Measurements from ENCODE around the gene ATG16L1.

The ATG16L1 gene

DNA sequence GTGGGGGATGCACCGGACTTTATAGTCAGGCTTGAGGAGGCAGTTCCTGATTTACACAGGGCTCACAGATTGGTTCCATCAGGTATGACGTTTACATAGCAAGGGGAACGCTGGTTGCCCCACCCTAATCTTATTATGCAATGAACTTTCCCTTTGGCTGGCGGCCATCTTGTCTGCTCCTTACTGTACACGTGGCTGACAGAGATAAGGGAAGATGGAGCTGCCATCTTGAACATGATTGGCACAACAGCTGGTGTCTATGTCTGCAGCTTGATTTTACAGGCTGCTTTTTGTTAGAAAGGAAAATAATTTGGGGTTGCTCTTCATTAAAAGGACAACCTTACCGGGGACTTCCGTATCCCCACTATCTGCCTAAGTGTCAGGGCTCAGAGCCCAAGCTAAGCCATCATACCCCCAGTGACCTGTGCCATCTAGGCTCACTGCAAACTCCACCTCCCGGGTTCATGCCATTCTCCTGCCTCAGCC is 33.5 kb upstream of the ATG16L1 start:
- peak; percentile 22 for DNase-seq (ENCODE audit: low read depth)
- TF ChIP-seq, protein P1, sequence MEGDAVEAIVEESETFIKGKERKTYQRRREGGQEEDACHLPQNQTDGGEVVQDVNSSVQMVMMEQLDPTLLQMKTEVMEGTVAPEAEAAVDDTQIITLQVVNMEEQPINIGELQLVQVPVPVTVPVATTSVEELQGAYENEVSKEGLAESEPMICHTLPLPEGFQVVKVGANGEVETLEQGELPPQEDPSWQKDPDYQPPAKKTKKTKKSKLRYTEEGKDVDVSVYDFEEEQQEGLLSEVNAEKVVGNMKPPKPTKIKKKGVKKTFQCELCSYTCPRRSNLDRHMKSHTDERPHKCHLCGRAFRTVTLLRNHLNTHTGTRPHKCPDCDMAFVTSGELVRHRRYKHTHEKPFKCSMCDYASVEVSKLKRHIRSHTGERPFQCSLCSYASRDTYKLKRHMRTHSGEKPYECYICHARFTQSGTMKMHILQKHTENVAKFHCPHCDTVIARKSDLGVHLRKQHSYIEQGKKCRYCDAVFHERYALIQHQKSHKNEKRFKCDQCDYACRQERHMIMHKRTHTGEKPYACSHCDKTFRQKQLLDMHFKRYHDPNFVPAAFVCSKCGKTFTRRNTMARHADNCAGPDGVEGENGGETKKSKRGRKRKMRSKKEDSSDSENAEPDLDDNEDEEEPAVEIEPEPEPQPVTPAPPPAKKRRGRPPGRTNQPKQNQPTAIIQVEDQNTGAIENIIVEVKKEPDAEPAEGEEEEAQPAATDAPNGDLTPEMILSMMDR (conservative IDR thresholded peaks at IDR 0.05; ENCODE audit: control insufficient read depth, insufficient read depth, low read depth, low read length) = no peak
- no peak overlapping the region for H3K4me3 ChIP-seq (ENCODE audit: control insufficient read depth, low read depth, low read length)

DNA sequence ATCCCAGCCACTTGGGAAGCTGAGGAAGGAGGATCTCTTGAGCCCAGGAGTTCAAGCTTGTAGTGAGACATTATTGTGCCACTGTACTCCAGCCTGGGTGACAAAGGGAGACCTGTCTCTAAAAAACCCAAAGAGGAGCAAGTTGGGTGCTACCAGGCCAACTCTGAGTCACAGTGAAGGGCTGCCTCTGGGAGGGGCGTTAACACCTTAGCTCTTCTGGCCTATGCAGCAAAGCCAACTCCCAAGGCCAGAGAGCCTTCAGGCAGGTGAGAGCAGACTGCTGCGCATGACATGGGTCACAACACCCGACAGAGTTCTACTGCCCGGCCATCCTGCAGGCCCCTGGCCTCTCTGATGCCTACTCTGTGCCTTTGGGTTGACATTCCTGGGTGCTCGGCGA is 32.6 kb upstream of the ATG16L1 start:
- no peak overlapping the region for H3K4me3 ChIP-seq (ENCODE audit: control insufficient read depth, low read depth, low read length)
- no peak for DNase-seq (ENCODE audit: low read depth)
- TF ChIP-seq, protein P1 (conservative IDR thresholded peaks at IDR 0.05; ENCODE audit: control insufficient read depth, insufficient read depth, low read depth, low read length) = no peak

DNA sequence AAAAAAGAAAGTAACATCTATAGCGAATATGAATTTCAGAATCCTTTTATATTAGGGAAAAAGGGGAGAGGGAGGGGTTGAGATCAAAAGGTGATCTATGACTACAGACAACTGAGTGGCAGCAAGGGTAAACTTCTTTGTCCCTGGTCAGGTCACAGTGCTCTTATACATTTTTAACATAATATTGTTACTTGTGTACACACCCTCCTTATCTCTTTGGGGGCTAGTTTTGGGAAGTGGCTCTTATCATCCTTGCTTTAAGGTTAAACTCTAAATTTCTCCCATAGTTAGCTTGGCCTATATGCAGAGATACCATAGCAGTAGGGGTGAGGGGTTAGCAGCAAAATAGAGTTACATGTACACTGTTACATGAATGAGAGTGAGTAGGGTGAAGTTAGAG is 31.6 kb upstream of the ATG16L1 start:
- no peak for DNase-seq (ENCODE audit: low read depth)
- TF ChIP-seq, protein P1 (conservative IDR thresholded peaks at IDR 0.05; ENCODE audit: control insufficient read depth, insufficient read depth, low read depth, low read length) = no peak
- no peak overlapping the region for H3K4me3 ChIP-seq (ENCODE audit: control insufficient read depth, low read depth, low read length)

DNA sequence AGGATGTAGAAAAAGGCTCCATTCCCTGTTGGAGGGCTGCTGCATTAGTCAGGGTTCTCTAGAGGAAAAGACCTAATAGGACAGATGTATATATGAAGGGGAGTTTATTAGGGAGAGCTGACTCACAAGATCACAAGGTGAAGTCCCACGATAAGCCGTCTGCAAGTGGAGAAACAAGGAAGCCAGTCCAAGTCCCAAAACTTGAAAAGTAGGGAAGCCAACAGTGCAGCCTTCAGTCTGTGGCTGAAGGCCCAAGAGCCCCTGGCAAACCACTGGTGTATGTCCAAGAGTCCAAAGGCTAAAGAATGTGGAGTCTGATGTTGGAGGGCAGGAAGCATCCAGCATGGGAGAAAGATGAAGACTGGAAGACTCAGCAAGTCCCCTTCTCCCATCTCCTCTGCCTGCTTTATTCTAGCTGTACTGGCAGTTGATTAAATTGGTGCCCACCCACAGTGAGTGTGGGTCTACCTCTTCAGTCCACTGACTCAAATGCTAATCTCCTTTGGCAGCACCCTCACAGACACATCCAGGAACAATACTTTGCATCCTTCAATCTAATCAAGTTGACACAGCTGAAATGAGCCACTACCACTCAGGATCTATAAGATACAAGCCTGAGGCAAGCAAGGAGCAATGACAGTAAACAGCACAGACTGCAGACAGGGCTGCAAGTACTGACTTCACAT is 30.0 kb upstream of the ATG16L1 start:
- TF ChIP-seq, protein P1 (conservative IDR thresholded peaks at IDR 0.05; ENCODE audit: control insufficient read depth, insufficient read depth, low read depth, low read length) = no peak
- no peak overlapping the region for H3K4me3 ChIP-seq (ENCODE audit: control insufficient read depth, low read depth, low read length)
- peak; percentile 21 for DNase-seq (ENCODE audit: low read depth)

DNA sequence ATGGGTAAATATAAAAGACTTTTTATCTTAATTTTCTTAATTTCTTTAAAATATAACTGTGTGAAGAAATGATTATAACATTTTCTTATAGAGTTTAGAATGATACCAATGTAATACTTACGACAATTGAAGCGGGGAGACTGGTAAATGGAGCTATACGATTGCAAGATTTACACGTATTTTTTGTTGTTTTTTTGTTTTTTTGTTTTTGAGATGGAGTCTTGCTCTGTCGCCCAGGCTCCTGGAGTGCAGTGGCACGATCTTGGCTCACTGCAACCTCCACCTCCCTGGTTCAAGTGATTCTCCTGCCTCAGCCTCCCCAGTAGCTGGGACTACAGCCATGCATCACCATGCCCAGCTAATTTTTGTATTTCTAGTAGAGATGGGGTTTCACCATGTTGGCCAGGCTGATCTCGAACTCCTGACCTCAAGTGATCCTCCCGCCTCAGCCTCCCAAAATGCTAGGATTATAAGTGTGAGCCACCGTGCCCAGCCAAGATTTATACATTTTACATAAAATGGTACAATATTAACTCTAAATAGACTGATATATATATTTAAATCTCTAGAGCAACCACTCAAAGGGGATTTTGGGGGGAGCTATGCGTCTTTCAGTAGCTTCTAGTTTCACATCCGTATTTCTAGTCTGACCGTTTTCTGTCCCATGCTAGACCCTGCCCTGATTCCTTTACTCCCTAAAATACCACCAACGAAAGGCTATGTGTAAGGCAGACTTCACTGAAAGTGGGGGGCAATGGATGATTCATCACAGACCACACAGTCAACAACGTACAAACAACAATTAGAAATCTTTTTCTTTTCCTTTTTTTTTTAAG is 28.2 kb upstream of the ATG16L1 start:
- H3K4me3 ChIP-seq (ENCODE audit: control insufficient read depth, low read depth, low read length) = no peak overlapping the region
- TF ChIP-seq, protein P1 (conservative IDR thresholded peaks at IDR 0.05; ENCODE audit: control insufficient read depth, insufficient read depth, low read depth, low read length) = no peak
- no peak for DNase-seq (ENCODE audit: low read depth)

DNA sequence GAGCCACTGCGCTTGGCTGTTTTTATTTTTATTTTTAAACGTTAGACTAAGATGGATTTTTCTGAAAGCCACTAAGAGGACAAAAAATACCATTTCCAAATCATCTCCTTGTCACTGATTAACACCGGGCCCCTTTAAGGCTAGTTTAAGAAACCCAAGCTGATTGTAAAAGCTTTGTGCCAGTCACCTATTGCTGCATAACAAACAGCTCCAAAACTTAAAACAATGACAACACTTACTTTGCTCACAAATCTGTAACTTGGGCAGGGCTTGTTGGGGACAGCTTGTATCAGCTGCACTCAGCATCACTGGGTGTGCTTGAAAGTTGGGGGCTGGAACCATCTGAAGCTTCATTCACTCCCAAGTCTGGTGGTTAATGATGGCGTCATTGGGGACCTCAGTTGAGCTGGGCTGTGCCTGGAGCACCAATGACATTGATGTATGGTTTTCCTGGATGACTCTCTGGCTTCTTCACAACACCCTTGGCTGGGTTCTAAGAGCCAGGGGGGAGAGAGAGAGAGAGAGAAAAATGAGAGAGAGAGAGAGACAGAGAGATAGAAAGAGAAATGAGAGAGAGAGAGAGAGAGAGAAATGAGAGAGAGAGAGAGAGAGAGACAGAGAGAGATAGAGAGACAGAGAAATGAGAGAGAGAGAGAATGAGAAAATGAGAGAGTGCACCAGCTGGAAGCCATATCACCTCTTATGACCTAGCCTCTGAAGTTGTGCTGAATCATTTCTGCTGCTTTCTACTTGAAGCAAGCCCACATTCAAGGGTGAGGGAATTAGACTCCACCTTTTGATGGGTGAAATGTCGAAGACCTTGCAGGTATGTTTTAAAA is 26.0 kb upstream of the ATG16L1 start:
- DNase-seq (ENCODE audit: low read depth) = peak; percentile 30
- TF ChIP-seq, protein P1 (conservative IDR thresholded peaks at IDR 0.05; ENCODE audit: control insufficient read depth, insufficient read depth, low read depth, low read length) = no peak

More for the DNA sequence above, 26.0 kb upstream of the ATG16L1 start:
- H3K4me3 ChIP-seq (ENCODE audit: control insufficient read depth, low read depth, low read length) = no peak overlapping the region
